IPS-18c (cell line): ENCODE data around the gene RNF6.
"Not testable (repeated sequence)": the region's sequence is repeated elsewhere in the genome, so short reads cannot be mapped to it uniquely, and the experiment has no call there.

Experiments
- H3K4me3 ChIP-seq: 2 replicates; pipeline ENCODE4 v1.7.0; 2013; ENCODE audit warnings: low read depth, mild to moderate bottlenecking, low read length, moderate library complexity; ENCODE audit not compliant: insufficient read depth
- H3K9me3 ChIP-seq: one replicate; pipeline ENCODE4 v1.6.1; 2013; ENCODE audit warnings: mild to moderate bottlenecking, low read length, moderate library complexity; ENCODE audit not compliant: control insufficient read depth, insufficient read depth

The RNF6 gene

GRCh38 chr13:26221721-26222519, at the start of gene RNF6:
TSS of gene RNF6 (minus strand) at chr13:26222314. CDS start at chr13:26219649, 2,665 bp downstream.
- Histone ChIP-seq H3K4me3 (peak within 1 kb of the TSS; percentile 93), H3K9me3 (no peaks in the 10 kb centered on the region)

GRCh38 chr13:26270707-26271106, 48.6 kb upstream of the RNF6 start:
- Histone ChIP-seq H3K9me3 (no peaks in the 10 kb centered on the region), H3K4me3 (no peak overlapping the region)

GRCh38 chr13:26266311-26266710, 44.2 kb upstream of the RNF6 start:
- H3K9me3 ChIP-seq: no peaks in the 10 kb centered on the region
- no peak overlapping the region for H3K4me3 ChIP-seq

- H3K9me3 ChIP-seq: no peaks in the 10 kb centered on the region
- H3K4me3 ChIP-seq: no peak overlapping the region
Measured at GRCh38 chr13:26262156-26262555, 40.0 kb upstream of the RNF6 start.

- Histone ChIP-seq H3K9me3 (no peaks in the 10 kb centered on the region), H3K4me3 (no peak overlapping the region)
Measured at GRCh38 chr13:26259634-26260033, 37.5 kb upstream of the RNF6 start.

- Histone ChIP-seq H3K4me3 (no peak overlapping the region), H3K9me3 (no peaks in the 10 kb centered on the region)
Measured at GRCh38 chr13:26257049-26257448, 34.9 kb upstream of the RNF6 start.

GRCh38 chr13:26255691-26256277, 33.7 kb upstream of the RNF6 start:
- peak overlapping the region; percentile 75 for H3K4me3 ChIP-seq
- H3K9me3 ChIP-seq: no peaks in the 10 kb centered on the region

GRCh38 chr13:26255115-26255514, 33.0 kb upstream of the RNF6 start:
- Histone ChIP-seq H3K4me3 (peak overlapping the region; percentile 75), H3K9me3 (no peaks in the 10 kb centered on the region)

GRCh38 chr13:26254583-26255111, 32.5 kb upstream of the RNF6 start:
- no peaks in the 10 kb centered on the region for H3K9me3 ChIP-seq
- H3K4me3 ChIP-seq: peak overlapping the region; percentile 75

GRCh38 chr13:26253787-26254582, 31.9 kb upstream of the RNF6 start, which contains the start of gene CDK8:
TSS of gene CDK8 (plus strand) at chr13:26254129. CDS start at chr13:26254642, 513 bp downstream.
- peak within 1 kb of the TSS; percentile 75 for H3K4me3 ChIP-seq
- H3K9me3 ChIP-seq: no peaks in the 10 kb centered on the region

- H3K9me3 ChIP-seq: no peaks in the 10 kb centered on the region
- peak overlapping the region; percentile 75 for H3K4me3 ChIP-seq
Measured at GRCh38 chr13:26253262-26253786, 31.2 kb upstream of the RNF6 start.

- not testable (repeated sequence) for H3K4me3 ChIP-seq, H3K9me3 ChIP-seq
Measured at GRCh38 chr13:26252006-26252405, 29.9 kb upstream of the RNF6 start.

- Histone ChIP-seq H3K4me3 (no peak overlapping the region), H3K9me3 (no peaks in the 10 kb centered on the region)
Measured at GRCh38 chr13:26249551-26249950, 27.4 kb upstream of the RNF6 start.

GRCh38 chr13:26247608-26248007, 25.5 kb upstream of the RNF6 start:
- H3K9me3 ChIP-seq: no peaks in the 10 kb centered on the region

GRCh38 chr13:26247011-26247410, 24.9 kb upstream of the RNF6 start:
- H3K4me3 ChIP-seq: no peak overlapping the region
- H3K9me3 ChIP-seq: no peaks in the 10 kb centered on the region

More at GRCh38 chr13:26247608-26248007, 25.5 kb upstream of the RNF6 start:
- H3K4me3 ChIP-seq: no peak overlapping the region

- Histone ChIP-seq H3K4me3 (no peak overlapping the region), H3K9me3 (no peaks in the 10 kb centered on the region)
Measured at GRCh38 chr13:26246154-26246553, 24.0 kb upstream of the RNF6 start.

GRCh38 chr13:26236296-26236695, 14.2 kb upstream of the RNF6 start:
- Histone ChIP-seq H3K4me3 (no peak overlapping the region), H3K9me3 (no peaks in the 10 kb centered on the region)
